Measurements from ENCODE around the gene KLHL4. TPM values are rescaled to one million over a fixed set of nuclear protein-coding genes. Genes with fewer than 3 reads are reported as not detected.
A peak's percentile ranks its signal among the peaks of the same experiment; 100 is the strongest.
"Not testable (repeated sequence)": the region's sequence is repeated elsewhere in the genome, so short reads cannot be mapped to it uniquely, and the experiment has no call there.

The KLHL4 gene, protein sequence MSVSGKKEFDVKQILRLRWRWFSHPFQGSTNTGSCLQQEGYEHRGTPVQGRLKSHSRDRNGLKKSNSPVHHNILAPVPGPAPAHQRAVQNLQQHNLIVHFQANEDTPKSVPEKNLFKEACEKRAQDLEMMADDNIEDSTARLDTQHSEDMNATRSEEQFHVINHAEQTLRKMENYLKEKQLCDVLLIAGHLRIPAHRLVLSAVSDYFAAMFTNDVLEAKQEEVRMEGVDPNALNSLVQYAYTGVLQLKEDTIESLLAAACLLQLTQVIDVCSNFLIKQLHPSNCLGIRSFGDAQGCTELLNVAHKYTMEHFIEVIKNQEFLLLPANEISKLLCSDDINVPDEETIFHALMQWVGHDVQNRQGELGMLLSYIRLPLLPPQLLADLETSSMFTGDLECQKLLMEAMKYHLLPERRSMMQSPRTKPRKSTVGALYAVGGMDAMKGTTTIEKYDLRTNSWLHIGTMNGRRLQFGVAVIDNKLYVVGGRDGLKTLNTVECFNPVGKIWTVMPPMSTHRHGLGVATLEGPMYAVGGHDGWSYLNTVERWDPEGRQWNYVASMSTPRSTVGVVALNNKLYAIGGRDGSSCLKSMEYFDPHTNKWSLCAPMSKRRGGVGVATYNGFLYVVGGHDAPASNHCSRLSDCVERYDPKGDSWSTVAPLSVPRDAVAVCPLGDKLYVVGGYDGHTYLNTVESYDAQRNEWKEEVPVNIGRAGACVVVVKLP
- under 1 TPM in 1 of 2 donors, not detected in 1; 0.12 TPM for total RNA-seq

DNA sequence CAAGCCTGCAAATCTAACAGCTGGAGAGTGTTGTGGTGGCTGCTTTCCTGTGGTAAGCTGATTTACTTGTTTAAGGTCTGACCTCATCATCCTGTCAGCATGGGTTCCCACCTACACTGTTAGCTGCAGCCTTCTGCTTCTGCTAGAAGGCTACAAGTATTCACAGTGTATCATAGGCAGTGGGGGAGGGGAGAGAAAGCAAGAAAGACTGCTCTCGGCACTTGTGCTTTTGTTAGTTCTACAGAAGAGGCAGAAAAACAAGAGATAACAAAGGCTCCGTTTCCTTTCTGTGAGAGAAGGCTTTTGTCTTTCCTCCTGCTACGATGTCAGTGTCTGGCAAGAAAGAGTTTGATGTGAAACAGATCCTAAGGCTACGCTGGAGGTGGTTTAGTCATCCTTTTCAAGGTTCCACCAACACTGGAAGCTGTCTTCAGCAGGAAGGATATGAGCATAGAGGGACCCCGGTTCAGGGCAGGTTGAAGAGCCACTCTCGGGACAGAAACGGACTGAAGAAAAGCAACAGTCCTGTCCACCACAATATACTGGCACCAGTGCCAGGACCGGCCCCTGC is at the start of gene KLHL4:
Gene KLHL4, plus strand, starts transcription at position 232 of the 571 bp plus-strand sequence. Its CDS starts 92 bp downstream, at position 324.
- no peak within 1 kb of the TSS for H3K27ac Mint-ChIP-seq
- peak within 1 kb of the TSS; percentile 18 to 22 for H3K4me3 Mint-ChIP-seq
- no peaks in the 10 kb centered on the region for H3K9me3 Mint-ChIP-seq
- H3K27me3 Mint-ChIP-seq (ENCODE audit: low read depth): no peaks in the 10 kb centered on the region
- no peaks in the 10 kb centered on the region for H3K36me3 Mint-ChIP-seq (ENCODE audit: insufficient read depth in 2 of 2)
- no peak for ATAC-seq (replicated peaks in 1 of 2)
- DNase-seq: no peak
- H3K4me1 Mint-ChIP-seq (ENCODE audit: low read depth): no peaks in the 10 kb centered on the region

DNA sequence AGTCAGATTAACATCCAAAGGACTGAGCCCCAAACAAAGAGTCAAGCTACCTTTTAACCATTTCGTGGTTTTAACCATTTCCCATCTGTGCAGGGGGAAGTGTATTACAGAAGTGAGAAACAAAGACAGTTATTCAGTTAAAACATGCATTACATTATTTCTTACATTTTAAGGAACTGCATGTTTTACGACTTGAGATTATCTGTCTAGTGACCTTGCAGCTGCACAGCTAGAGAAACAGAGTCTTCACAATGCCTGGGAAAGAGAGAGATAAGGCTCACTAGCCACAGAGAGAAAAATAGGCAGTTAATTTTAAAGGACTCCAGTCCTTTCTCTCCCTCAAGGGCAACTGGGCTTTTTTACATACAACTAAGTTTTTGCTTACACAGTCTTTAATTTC is 48.7 kb upstream of the KLHL4 start:
- H3K4me3 Mint-ChIP-seq: no peak overlapping the region
- no peaks in the 10 kb centered on the region for H3K4me1 Mint-ChIP-seq (ENCODE audit: low read depth)
- H3K27me3 Mint-ChIP-seq (ENCODE audit: low read depth): no peaks in the 10 kb centered on the region
- DNase-seq (no peak), ATAC-seq (replicated peaks in 1 of 2) (no peak)
- H3K36me3 Mint-ChIP-seq (ENCODE audit: insufficient read depth in 2 of 2): no peaks in the 10 kb centered on the region
- H3K9me3 Mint-ChIP-seq: no peaks in the 10 kb centered on the region
- H3K27ac Mint-ChIP-seq: no peak overlapping the region

DNA sequence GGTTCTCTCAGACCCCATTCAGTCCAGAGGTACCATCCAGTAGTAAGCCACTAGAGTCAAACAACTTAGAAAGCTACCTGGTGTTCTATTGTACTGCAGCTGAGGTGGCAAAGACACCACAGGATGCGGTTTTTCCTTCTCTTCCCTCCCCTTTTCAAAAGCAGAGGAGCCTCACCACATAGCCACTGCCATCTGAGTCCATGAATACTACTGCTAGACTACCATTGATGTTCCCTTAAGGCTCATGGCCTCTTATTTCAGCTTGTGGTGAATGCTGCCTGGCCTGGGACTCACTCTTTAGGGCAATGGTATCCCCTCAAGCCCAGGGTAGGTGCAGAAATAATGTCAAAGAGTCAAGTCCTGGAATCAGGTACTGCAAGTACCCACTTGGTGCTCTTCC is 41.8 kb upstream of the KLHL4 start:
- DNase-seq: no peak
- H3K27ac Mint-ChIP-seq: no peak overlapping the region
- no peaks in the 10 kb centered on the region for H3K4me1 Mint-ChIP-seq (ENCODE audit: low read depth)
- ATAC-seq (replicated peaks in 1 of 2): no peak
- H3K9me3 Mint-ChIP-seq: peaks cover 0 to 1% of the 10 kb centered on the region in 2 donors
- no peaks in the 10 kb centered on the region for H3K27me3 Mint-ChIP-seq (ENCODE audit: low read depth)
- H3K4me3 Mint-ChIP-seq: no peak overlapping the region
- H3K36me3 Mint-ChIP-seq (ENCODE audit: insufficient read depth in 2 of 2): no peaks in the 10 kb centered on the region

DNA sequence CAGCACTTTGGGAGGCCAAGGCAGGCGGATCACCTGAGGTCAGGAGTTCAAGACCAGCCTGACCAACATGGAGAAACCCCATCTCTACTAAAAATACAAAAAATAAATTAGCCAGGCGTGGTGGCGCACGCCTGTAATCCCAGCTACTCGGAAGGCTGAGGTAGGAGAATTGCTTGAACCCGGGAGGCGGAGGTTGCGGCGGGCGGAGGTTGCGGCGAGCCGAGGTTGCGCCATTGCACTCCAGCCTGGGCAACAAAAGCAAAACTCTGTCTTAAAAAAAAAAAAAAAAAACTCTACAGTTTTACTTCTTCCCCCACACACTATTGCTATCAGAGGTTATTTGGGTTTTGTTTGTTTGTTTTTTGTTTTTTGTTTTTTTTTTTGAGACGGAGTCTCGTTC is 38.9 kb upstream of the KLHL4 start:
- not testable (repeated sequence) for H3K9me3 Mint-ChIP-seq, H3K27ac Mint-ChIP-seq

DNA sequence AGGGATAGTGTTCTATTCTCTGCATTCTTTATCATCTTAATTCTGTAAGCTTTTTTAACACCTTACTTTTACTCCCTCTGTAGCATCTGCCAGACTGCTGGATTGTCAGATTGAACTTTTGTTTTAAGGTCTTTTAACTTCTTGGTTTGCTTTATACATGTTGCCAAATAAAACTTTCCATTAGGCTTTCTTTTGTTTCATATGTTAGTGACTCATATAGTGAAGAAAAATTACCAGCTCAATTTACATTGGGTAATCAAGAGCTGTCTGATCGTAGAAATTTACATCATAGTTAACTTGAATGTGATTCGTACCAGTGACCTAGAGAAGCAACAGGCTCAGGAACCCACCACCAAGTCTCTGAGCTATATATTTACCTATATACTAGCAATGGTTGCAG is 28.5 kb upstream of the KLHL4 start:
- H3K27ac Mint-ChIP-seq: no peak overlapping the region

More for the DNA sequence above, 38.9 kb upstream of the KLHL4 start:
- ATAC-seq (replicated peaks in 1 of 2); DNase-seq; H3K27me3 Mint-ChIP-seq (ENCODE audit: low read depth); H3K4me3 Mint-ChIP-seq; H3K4me1 Mint-ChIP-seq (ENCODE audit: low read depth); H3K36me3 Mint-ChIP-seq (ENCODE audit: insufficient read depth in 2 of 2): not testable (repeated sequence)

DNA sequence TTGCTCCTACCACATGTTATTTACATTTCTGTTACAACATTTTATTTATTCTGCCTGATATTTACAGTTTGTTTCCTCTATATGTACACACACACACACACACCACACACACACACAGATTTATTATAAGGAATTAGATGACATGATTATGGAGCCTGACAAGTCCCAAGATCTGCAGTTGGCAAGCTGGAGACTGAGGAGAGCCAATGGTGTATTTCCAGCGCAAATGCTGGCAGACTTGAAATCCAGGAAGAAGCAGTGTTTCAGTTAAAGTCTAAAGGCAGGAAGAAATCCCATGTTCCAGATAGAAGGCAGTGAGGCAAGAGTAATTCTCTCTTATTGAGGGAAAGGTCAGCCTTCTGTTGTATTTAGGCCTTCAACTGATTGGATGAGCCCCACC is 1.8 kb upstream of the KLHL4 start:
- Mint-ChIP-seq H3K36me3 (ENCODE audit: insufficient read depth in 2 of 2) (no peaks in the 10 kb centered on the region), H3K4me3 (no peak overlapping the region), H3K9me3 (no peaks in the 10 kb centered on the region), H3K27ac (no peak overlapping the region), H3K4me1 (ENCODE audit: low read depth) (no peaks in the 10 kb centered on the region), H3K27me3 (ENCODE audit: low read depth) (no peaks in the 10 kb centered on the region)
- DNase-seq (no peak), ATAC-seq (replicated peaks in 1 of 2) (no peak)

More for the DNA sequence above, 28.5 kb upstream of the KLHL4 start:
- no peaks in the 10 kb centered on the region for H3K36me3 Mint-ChIP-seq (ENCODE audit: insufficient read depth in 2 of 2)
- peaks cover 7% of the 10 kb centered on the region for H3K27me3 Mint-ChIP-seq (ENCODE audit: low read depth)
- DNase-seq: no peak
- H3K4me1 Mint-ChIP-seq (ENCODE audit: low read depth): no peaks in the 10 kb centered on the region
- no peak overlapping the region for H3K4me3 Mint-ChIP-seq
- no peak for ATAC-seq (replicated peaks in 1 of 2)
- H3K9me3 Mint-ChIP-seq: peaks cover 3 to 4% of the 10 kb centered on the region in 2 donors

DNA sequence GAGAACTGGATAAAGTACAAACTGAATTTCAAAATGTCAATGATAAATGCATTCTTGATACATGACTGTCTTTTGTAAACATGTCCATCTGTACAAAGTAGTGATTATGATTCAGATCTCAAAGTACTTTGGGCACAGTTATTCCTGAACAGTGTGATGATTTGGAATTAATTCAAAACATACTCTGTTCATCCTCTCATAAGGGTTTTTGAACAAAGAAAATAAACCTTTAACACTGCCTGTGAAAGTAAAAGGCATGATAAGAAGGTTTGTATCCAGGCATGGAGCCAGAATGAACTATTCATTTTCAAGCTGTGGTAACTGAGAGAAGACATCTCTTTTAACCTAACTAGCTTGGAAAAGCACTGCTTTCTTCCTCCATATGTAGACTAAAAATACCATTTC is 883 bp upstream of the KLHL4 start:
- H3K36me3 Mint-ChIP-seq (ENCODE audit: insufficient read depth in 2 of 2): no peaks in the 10 kb centered on the region
- no peaks in the 10 kb centered on the region for H3K9me3 Mint-ChIP-seq
- H3K4me1 Mint-ChIP-seq (ENCODE audit: low read depth): no peaks in the 10 kb centered on the region
- H3K4me3 Mint-ChIP-seq: no peak overlapping the region
- no peaks in the 10 kb centered on the region for H3K27me3 Mint-ChIP-seq (ENCODE audit: low read depth)
- no peak for ATAC-seq (replicated peaks in 1 of 2)
- H3K27ac Mint-ChIP-seq: no peak overlapping the region
- no peak for DNase-seq

DNA sequence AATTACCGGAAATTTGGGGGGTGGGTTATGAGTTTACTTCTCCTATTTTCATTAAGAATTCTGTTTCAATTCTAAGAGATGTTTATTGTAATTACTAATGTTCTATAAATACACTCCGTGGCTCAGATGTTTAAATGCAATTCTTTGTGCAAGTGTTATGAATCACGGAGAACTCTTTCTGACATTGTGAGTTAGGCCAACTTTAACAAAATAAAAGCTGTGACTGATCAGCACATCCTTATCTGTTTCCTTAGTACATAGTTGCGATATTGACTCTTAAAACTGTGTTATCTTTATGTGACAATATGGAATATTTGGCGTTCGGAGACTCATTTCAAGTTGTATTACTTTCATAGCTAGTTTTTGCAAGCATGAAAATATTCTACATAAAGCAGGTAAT is 902 bp downstream of the KLHL4 start:
- Mint-ChIP-seq H3K4me3 (no peak overlapping the region), H3K4me1 (ENCODE audit: low read depth) (no peaks in the 10 kb centered on the region), H3K27me3 (ENCODE audit: low read depth) (no peaks in the 10 kb centered on the region), H3K36me3 (ENCODE audit: insufficient read depth in 2 of 2) (no peaks in the 10 kb centered on the region), H3K9me3 (no peaks in the 10 kb centered on the region), H3K27ac (no peak overlapping the region)
- DNase-seq: no peak
- no peak for ATAC-seq (replicated peaks in 1 of 2)

DNA sequence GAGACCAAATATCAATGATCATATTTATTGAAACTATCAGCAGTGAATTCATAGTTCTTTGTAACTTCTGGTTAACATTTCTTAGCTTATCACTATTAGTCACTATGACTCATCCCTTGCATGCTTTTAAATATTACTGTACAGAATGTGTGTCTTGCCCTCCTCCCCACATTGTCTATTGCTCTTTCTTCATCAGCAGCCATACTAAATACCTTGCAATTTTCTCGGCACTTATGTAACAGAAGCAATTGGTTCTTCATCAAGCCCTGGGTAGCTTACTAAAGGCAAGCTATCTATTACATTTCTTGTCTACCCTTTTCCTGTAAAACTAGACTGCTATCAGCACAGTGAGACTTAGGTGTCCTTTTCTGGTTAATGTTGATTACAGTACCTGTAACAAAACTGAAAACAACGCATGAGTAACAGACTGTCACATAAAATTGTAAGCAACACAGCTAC is 8.2 kb downstream of the KLHL4 start:
- no peak overlapping the region for H3K4me3 Mint-ChIP-seq

DNA sequence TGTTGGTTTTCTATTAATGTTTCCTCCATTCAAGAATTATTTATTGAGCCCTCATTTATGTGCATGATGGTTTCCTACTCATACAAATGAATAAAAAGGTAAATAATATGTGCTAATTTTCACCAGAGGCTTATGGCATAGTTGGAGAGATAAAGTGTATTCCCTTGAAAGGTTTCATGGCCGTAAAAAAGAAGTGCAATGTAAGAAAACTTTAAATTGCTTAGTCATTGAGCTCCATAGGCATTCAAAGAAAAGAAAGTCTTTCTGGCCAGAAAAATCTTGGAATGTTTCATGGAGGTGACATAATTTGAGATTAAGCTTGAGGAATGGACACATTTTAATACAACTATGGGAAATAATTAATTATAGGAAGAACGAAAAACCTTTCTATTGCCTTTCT is 8.7 kb downstream of the KLHL4 start:
- Mint-ChIP-seq H3K27ac (no peak overlapping the region), H3K4me1 (ENCODE audit: low read depth) (no peaks in the 10 kb centered on the region), H3K36me3 (ENCODE audit: insufficient read depth in 2 of 2) (no peaks in the 10 kb centered on the region), H3K27me3 (ENCODE audit: low read depth) (peaks cover 11% of the 10 kb centered on the region), H3K4me3 (no peak overlapping the region), H3K9me3 (peaks cover 0 to 3% of the 10 kb centered on the region in 2 donors)
- DNase-seq: no peak
- ATAC-seq (replicated peaks in 1 of 2): no peak

More for the DNA sequence above, 8.2 kb downstream of the KLHL4 start:
- H3K27ac Mint-ChIP-seq: no peak overlapping the region
- no peak for DNase-seq
- peaks cover 0 to 3% of the 10 kb centered on the region in 2 donors for H3K9me3 Mint-ChIP-seq
- H3K4me1 Mint-ChIP-seq (ENCODE audit: low read depth): no peaks in the 10 kb centered on the region
- no peaks in the 10 kb centered on the region for H3K36me3 Mint-ChIP-seq (ENCODE audit: insufficient read depth in 2 of 2)
- H3K27me3 Mint-ChIP-seq (ENCODE audit: low read depth): peaks cover 11% of the 10 kb centered on the region
- ATAC-seq (replicated peaks in 1 of 2): no peak

DNA sequence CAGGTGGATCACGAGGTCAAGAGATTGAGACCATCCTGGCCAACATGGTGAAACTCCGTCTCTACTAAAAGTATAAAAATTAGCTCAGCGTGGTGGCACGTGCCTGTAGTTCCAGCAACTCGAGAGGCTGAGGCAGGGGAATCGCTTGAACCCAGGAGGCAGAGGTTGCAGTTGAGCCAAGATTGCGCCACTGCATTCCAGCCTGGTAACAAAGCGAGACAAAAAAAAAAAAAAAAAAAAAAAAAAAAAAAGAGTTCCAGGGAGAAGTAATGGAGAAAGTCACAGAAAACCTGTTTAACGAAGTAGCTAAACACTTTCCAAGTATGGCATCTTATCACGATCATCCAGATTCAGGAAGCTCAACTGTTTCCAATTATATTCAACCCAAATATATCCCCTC is 10.9 kb downstream of the KLHL4 start:
- Mint-ChIP-seq H3K27ac (no peak overlapping the region), H3K36me3 (ENCODE audit: insufficient read depth in 2 of 2) (no peaks in the 10 kb centered on the region), H3K27me3 (ENCODE audit: low read depth) (peaks cover 11% of the 10 kb centered on the region), H3K4me3 (no peak overlapping the region), H3K4me1 (ENCODE audit: low read depth) (no peaks in the 10 kb centered on the region), H3K9me3 (peaks cover 0 to 3% of the 10 kb centered on the region in 2 donors)
- no peak for DNase-seq
- no peak for ATAC-seq (replicated peaks in 1 of 2)

DNA sequence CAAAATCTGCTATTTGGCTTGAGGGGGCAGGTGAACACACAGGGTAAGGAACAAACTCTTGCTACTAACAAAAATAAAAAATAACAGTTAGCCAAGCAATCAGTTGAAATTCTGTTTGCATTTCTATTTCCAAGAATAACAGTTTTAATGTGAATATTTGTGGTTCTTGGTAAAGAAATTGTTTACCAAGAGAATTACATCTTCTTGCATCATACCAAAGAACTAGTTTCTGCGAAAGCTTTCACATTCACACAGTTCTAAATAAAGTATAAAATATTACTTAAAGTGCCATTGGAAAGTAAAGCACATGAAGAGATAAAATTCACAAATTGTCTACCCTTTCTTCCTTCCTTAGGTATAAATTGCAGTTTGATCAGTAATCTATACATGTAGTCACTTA is 54.4 kb downstream of the KLHL4 start:
- ATAC-seq (replicated peaks in 1 of 2) (no peak), DNase-seq (no peak)
- Mint-ChIP-seq H3K4me1 (ENCODE audit: low read depth) (no peaks in the 10 kb centered on the region), H3K4me3 (no peak overlapping the region), H3K27ac (no peak overlapping the region), H3K9me3 (no peaks in the 10 kb centered on the region), H3K27me3 (ENCODE audit: low read depth) (no peaks in the 10 kb centered on the region), H3K36me3 (ENCODE audit: insufficient read depth in 2 of 2) (no peaks in the 10 kb centered on the region)

DNA sequence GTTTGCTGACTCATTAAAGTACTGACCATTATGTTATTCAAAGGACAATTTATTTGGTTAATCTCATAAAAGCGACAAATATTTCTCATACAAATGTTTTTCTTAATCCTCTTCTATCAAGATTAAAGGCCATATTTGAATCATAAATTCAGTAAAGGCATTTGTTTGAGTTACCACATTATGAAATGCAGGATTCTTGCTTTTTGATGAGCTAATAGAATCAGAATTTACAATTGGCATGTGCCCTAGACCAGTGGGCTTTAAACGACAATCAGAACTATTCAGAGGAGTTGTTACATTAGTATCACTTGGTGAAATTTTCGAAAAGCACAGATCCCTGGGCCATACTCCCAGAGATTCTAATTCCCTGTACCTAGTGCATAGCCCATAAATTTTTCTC is 55.3 kb downstream of the KLHL4 start:
- Mint-ChIP-seq H3K4me3 (no peak overlapping the region), H3K4me1 (ENCODE audit: low read depth) (no peaks in the 10 kb centered on the region), H3K27me3 (ENCODE audit: low read depth) (no peaks in the 10 kb centered on the region), H3K9me3 (no peaks in the 10 kb centered on the region), H3K36me3 (ENCODE audit: insufficient read depth in 2 of 2) (no peaks in the 10 kb centered on the region), H3K27ac (no peak overlapping the region)
- DNase-seq: no peak
- no peak for ATAC-seq (replicated peaks in 1 of 2)

Measured in activated T-cell treated with anti-CD3 and anti-CD28 coated beads, Interleukin-2, amount 50 U/mL, for 72 hours (primary cell).